ENCODE data around the gene MPHOSPH10. TPM values are rescaled to one million over a fixed set of nuclear protein-coding genes. Genes with fewer than 3 reads are reported as not detected.
A peak's percentile ranks its signal among the peaks of the same experiment; 100 is the strongest.
"Not testable (repeated sequence)": the region's sequence is repeated elsewhere in the genome, so short reads cannot be mapped to it uniquely, and the experiment has no call there.

MPHOSPH10 gene
- total and polyA plus RNA-seq, 8 donors: 11.6 to 22.5 (median 14.5) TPM

DNA sequence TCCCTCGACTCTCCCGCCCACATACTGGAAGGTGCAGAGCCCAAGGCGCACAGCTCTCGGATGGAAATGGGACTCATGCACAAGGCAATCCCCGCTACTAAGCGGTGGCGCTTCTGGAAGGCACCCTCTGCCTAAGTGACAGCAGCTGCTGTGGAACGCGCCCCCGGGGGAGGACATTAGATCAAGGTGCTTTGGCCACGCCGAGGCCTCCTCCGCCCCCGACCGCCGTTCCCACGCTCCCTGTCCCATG lies 607 bp upstream of the MPHOSPH10 start:
- FAIRE-seq (no peak), ATAC-seq (peak; percentile 55 to 77 (median 70)), DNase-seq (peak in 1 of 6 donors; percentile 67)
- Histone ChIP-seq H3K27ac (peak overlapping the region; percentile 97 to 98 (median 98)), H3K4me3 (peak overlapping the region; percentile 58 to 92 (median 82)), H3K4me1 (peaks cover 8 to 32% (median 11%) of the 10 kb centered on the region in 3 donors), H3K36me3 (peaks cover 0 to 6% (median 0%) of the 10 kb centered on the region in 3 donors), H3K9me3 (no peaks in the 10 kb centered on the region), H3K27me3 (no peaks in the 10 kb centered on the region)
- WGBS, 2 donors: 1% methylated on average over 17 of the region's 17 CpGs
- TF ChIP-seq, protein P1, sequence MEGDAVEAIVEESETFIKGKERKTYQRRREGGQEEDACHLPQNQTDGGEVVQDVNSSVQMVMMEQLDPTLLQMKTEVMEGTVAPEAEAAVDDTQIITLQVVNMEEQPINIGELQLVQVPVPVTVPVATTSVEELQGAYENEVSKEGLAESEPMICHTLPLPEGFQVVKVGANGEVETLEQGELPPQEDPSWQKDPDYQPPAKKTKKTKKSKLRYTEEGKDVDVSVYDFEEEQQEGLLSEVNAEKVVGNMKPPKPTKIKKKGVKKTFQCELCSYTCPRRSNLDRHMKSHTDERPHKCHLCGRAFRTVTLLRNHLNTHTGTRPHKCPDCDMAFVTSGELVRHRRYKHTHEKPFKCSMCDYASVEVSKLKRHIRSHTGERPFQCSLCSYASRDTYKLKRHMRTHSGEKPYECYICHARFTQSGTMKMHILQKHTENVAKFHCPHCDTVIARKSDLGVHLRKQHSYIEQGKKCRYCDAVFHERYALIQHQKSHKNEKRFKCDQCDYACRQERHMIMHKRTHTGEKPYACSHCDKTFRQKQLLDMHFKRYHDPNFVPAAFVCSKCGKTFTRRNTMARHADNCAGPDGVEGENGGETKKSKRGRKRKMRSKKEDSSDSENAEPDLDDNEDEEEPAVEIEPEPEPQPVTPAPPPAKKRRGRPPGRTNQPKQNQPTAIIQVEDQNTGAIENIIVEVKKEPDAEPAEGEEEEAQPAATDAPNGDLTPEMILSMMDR (IDR thresholded peaks at IDR 0.05): no peak
- intact Hi-C loops (cut with DNase I): no loop called here

DNA sequence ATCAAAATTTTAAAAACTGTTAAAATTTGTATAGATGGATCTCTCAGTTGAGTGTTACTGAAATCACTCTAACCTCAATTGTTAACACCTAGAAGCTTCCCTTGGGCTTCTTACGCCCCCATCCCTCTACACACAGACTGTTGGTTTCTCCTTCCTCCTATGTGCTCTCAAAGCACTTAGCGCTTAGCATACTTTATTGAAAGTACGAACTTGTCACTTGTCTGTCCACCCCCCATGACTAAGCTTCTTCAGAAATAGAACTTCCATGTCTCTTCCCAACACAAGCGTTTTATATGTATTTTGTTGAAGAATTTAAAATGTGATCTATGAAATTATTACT lies 441 bp downstream of the MPHOSPH10 start:
- DNase-seq (no peak), ATAC-seq (no peak), FAIRE-seq (no peak)
- H3K4me3 ChIP-seq: peak overlapping the region; percentile 58 to 92 (median 82)
- peaks cover 0 to 11% (median 3%) of the 10 kb centered on the region in 3 donors for H3K36me3 ChIP-seq
- intact Hi-C loops (cut with DNase I): no loop called here
- no peaks in the 10 kb centered on the region for H3K9me3 ChIP-seq
- peaks cover 8 to 32% (median 11%) of the 10 kb centered on the region in 3 donors for H3K4me1 ChIP-seq
- H3K27ac ChIP-seq: peak overlapping the region; percentile 97 to 98 (median 98)
- H3K27me3 ChIP-seq: no peaks in the 10 kb centered on the region
- 0% methylated on average over 4 of the region's 4 CpGs for WGBS, 2 donors
- TF ChIP-seq, protein P1 (IDR thresholded peaks at IDR 0.05): no peak

DNA sequence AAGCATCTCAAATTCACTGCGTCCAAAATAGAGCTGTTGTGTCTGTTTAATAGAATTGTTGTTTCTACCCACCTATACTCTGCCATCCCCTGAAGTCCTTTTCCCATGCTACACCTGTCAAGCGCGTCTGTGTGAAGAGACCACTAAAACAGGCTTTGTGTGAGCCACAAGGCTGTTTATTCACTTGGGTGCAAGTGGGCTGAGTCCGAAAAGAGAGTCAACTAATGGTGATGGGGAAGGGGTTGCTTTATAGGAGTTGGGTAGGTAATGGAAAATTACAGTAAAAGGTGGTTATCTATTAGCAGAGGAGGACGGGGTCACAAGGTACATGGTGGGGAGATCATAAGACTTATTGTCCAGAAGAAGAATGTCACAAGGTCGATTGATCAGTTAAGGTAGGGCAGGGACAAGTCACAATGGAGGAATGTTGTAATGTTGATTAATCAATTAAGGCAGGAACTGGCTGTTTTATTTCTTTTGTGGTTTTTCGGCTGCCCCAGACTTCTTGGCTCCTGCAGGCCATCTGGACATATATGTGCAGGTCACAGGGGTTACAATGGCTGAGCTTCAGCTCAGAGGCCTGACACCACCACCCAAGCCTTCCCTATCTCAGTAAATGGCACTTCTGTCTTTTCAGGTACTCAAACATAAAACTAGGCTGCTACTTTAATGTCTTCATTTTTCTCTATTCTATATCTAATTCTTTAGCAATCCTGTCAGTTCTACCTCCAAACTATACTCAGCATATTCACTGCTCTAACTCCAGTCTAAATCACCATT lies 1.1 kb downstream of the MPHOSPH10 start:
- Histone ChIP-seq H3K36me3 (peaks cover 0 to 16% (median 8%) of the 10 kb centered on the region in 3 donors), H3K4me3 (peak overlapping the region in 3 of 4 donors; percentile 58 to 92 (median 90)), H3K4me1 (peaks cover 8 to 32% (median 11%) of the 10 kb centered on the region in 3 donors)
- DNase-seq; ATAC-seq; H3K27me3 ChIP-seq; H3K27ac ChIP-seq; intact Hi-C loops (cut with DNase I); FAIRE-seq; H3K9me3 ChIP-seq: not testable (repeated sequence)
- 16 to 20% methylated on average over 7 of the region's 7 CpGs for WGBS, 2 donors

DNA sequence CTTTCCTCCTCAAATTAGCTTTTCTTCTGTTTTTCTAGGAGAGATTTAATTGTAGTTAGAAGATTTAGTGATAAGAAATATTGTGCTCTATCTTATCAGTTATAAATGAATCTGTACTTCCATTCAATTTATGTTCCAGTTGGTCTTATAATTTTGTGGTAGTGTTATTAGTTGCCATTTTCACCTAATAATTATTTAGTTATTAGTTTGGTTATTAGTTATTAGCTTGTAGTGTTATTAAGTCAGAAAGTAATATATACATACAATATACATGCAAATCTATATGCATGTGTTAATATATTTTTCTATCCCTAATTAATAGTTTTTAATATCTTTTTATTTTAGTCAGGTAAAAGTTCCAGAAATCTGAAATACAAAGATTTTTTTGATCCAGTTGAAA lies 3.2 kb downstream of the MPHOSPH10 start:
- DNase-seq: no peak
- TF ChIP-seq, protein P1 (IDR thresholded peaks at IDR 0.05): no peak
- no peak overlapping the region for H3K27ac ChIP-seq
- intact Hi-C loops (cut with DNase I): no loop called here
- H3K9me3 ChIP-seq: no peaks in the 10 kb centered on the region
- no peak overlapping the region for H3K4me3 ChIP-seq
- no peak for ATAC-seq
- no peaks in the 10 kb centered on the region for H3K27me3 ChIP-seq
- H3K36me3 ChIP-seq: peaks cover 0 to 28% (median 16%) of the 10 kb centered on the region in 3 donors
- peaks cover 8 to 22% (median 11%) of the 10 kb centered on the region in 3 donors for H3K4me1 ChIP-seq
- FAIRE-seq: no peak

DNA sequence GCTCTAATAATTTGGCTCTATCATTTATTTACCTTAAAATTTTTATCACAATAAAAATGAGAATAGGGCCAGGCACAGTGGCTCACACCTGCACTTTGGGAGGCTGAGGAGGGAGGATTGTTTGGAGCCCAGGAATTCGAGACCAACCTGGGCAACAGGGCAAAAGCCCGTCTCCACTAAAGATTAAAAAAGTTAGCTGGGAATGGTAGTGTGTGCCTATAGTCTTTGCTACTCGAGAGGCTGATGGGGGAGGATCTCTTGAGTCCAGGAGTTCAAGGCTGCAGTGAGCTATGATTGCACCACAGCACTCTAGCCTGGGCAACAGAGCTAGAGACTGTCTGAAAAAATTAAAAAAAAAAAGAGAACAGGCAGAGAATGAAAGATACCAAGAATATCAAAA lies 5.7 kb downstream of the MPHOSPH10 start:
- no peak overlapping the region for H3K4me3 ChIP-seq
- H3K9me3 ChIP-seq: no peaks in the 10 kb centered on the region
- intact Hi-C loops (cut with DNase I): no loop called here
- ATAC-seq (no peak), DNase-seq (no peak), FAIRE-seq (no peak)
- no peaks in the 10 kb centered on the region for H3K27me3 ChIP-seq
- peaks cover 3 to 48% (median 30%) of the 10 kb centered on the region in 3 donors for H3K36me3 ChIP-seq
- peaks cover 5 to 14% (median 8%) of the 10 kb centered on the region in 3 donors for H3K4me1 ChIP-seq
- H3K27ac ChIP-seq: no peak overlapping the region
- 74 to 77% methylated on average over 3 of the region's 3 CpGs for WGBS, 2 donors
- TF ChIP-seq, protein P1 (IDR thresholded peaks at IDR 0.05): no peak
